ENCODE data around the gene DNAAF5.
"Not testable (repeated sequence)": the region's sequence is repeated elsewhere in the genome, so short reads cannot be mapped to it uniquely, and the experiment has no call there.

The DNAAF5 gene

GRCh38 chr7:750111-750905 lies 23.8 kb downstream of the DNAAF5 start:
- no peak for DNase-seq (ENCODE audit: low spot score)
- no peak for TF ChIP-seq CTCF (IDR thresholded peaks at IDR 0.05; ENCODE audit: extremely low read depth, missing control alignments)

- no peak for DNase-seq (ENCODE audit: low spot score)
- no peak for TF ChIP-seq CTCF (IDR thresholded peaks at IDR 0.05; ENCODE audit: extremely low read depth, missing control alignments)
Observed at GRCh38 chr7:751826-752225, 25.3 kb downstream of the DNAAF5 start.

GRCh38 chr7:752256-752655 lies 25.8 kb downstream of the DNAAF5 start:
- not testable (repeated sequence) for DNase-seq (ENCODE audit: low spot score)

GRCh38 chr7:753190-753589 lies 26.7 kb downstream of the DNAAF5 start:
- TF ChIP-seq CTCF (IDR thresholded peaks at IDR 0.05; ENCODE audit: extremely low read depth, missing control alignments), result no peak
- no peak for DNase-seq (ENCODE audit: low spot score)

GRCh38 chr7:754531-755412 lies 28.3 kb downstream of the DNAAF5 start:
- TF ChIP-seq CTCF (IDR thresholded peaks at IDR 0.05; ENCODE audit: extremely low read depth, missing control alignments), result no peak

GRCh38 chr7:755413-755805 lies 28.9 kb downstream of the DNAAF5 start:
- TF ChIP-seq CTCF (IDR thresholded peaks at IDR 0.05; ENCODE audit: extremely low read depth, missing control alignments), result no peak
- DNase-seq (ENCODE audit: low spot score), result no peak

More at GRCh38 chr7:754531-755412, 28.3 kb downstream of the DNAAF5 start:
- no peak for DNase-seq (ENCODE audit: low spot score)

- no peak for TF ChIP-seq CTCF (IDR thresholded peaks at IDR 0.05; ENCODE audit: extremely low read depth, missing control alignments)
Observed at GRCh38 chr7:756231-756927, 29.9 kb downstream of the DNAAF5 start.

More at GRCh38 chr7:756231-756927, 29.9 kb downstream of the DNAAF5 start:
- no peak for DNase-seq (ENCODE audit: low spot score)
